Tibial nerve (tissue), 4 donors: ENCODE measurements around the gene NMT2. TPM values are rescaled to one million over a fixed set of nuclear protein-coding genes. Genes with fewer than 3 reads are reported as not detected.

Experiments used
- DNase-seq, 2 donors: peaks; one replicate each; pipeline ENCODE4 v3.0.0-alpha.2; 2019; ENCODE audit warnings: low spot score in 2 of 2
- H3K27ac ChIP-seq, 4 donors: fragments of 200-600 bp; sonication (generic) in 3 of 4; one replicate each; pipeline ENCODE4 v1.5.1; 2017 to 2019; ENCODE audit warnings: mild to moderate bottlenecking in 1 of 4
- H3K27me3 ChIP-seq, 2 donors: fragments of 200-600 bp; sonication (generic) in 1 of 2; one replicate each; pipeline versions ENCODE4 v1.5.1 to v1.6.0; 2017 to 2019
- H3K36me3 ChIP-seq, 3 donors: fragments of 200-600 bp; sonication (generic); one replicate each; pipeline ENCODE4 v1.5.1; 2018 to 2019
- H3K4me1 ChIP-seq, 4 donors: fragments of 200-600 bp; sonication (generic) in 3 of 4; one replicate each; pipeline ENCODE4 v1.5.1; 2017 to 2019
- H3K4me3 ChIP-seq, 4 donors: fragments of 200-600 bp; sonication (generic) in 3 of 4; one replicate each; pipeline ENCODE4 v1.5.1; 2017 to 2019; ENCODE audit warnings: mild to moderate bottlenecking in 1 of 4, moderate library complexity in 1 of 4
- H3K9me3 ChIP-seq, 4 donors: fragments of 200-600 bp; sonication (generic) in 3 of 4; one replicate each; pipeline ENCODE4 v1.5.1; 2017 to 2019
- CTCF ChIP-seq, 5 experiments: fragments of 200-600 bp in 3 of 5; fragments of 450-650 bp in 2 of 5; sonication (generic) in 3 of 5; IDR thresholded peaks; one replicate each; pipeline ENCODE4 v1.5.1; 2016 to 2019; ENCODE audit warnings: antibody characterized with exemption in 5 of 5, mild to moderate bottlenecking in 3 of 5, moderate library complexity in 2 of 5
- EP300 ChIP-seq, 2 donors: sonication (generic); formaldehyde crosslinking; IDR thresholded peaks; one replicate each; pipeline ENCODE4 v1.6.1; 2017; ENCODE audit warnings: antibody characterized with exemption in 2 of 2, mild to moderate bottlenecking in 1 of 2
- POLR2A ChIP-seq, 2 donors: fragments of 450-650 bp; IDR thresholded peaks; one replicate each; pipeline ENCODE4 v1.6.1; 2017; ENCODE audit warnings: antibody characterized with exemption in 2 of 2, mild to moderate bottlenecking in 2 of 2, moderate library complexity in 2 of 2
- WGBS, 2 donors: methylation state at CpG; one replicate each; pipeline ENCODE4 v1.1.5; 2018; 5-methylcytosine and 5-hydroxymethylcytosine counted together
- total RNA-seq, 4 donors: library from RNA; depleted of rRNA; stranded (reverse); fragments of >200 nt; gene quantifications; one replicate each; pipeline ENCODE4 v1.1.0, GENCODE V29; 2016

Gene NMT2
- total RNA-seq, 4 donors from 2014 or later: 18.2 to 29.7 (median 24.0) TPM

- TF ChIP-seq POLR2A (IDR thresholded peaks at IDR 0.05) (no peak), EP300 (IDR thresholded peaks at IDR 0.05) (no peak), CTCF (IDR thresholded peaks at IDR 0.05) (no peak)
- H3K9me3 ChIP-seq: no peaks in the 10 kb centered on the region
- no peaks in the 10 kb centered on the region for H3K4me1 ChIP-seq
- H3K4me3 ChIP-seq: no peak overlapping the region
- DNase-seq: no peak
- H3K27me3 ChIP-seq: no peaks in the 10 kb centered on the region
- no peak overlapping the region for H3K27ac ChIP-seq
- WGBS, 2 donors: 93% methylated on average over 11 of the region's 11 CpGs
- H3K36me3 ChIP-seq: no peaks in the 10 kb centered on the region
Observed at GRCh38 chr10:15189133-15189885, 20.8 kb upstream of the NMT2 start.

- no peak overlapping the region for H3K4me3 ChIP-seq
- H3K27ac ChIP-seq: no peak overlapping the region
- H3K9me3 ChIP-seq: no peaks in the 10 kb centered on the region
- 85 to 86% methylated on average over 5 of the region's 5 CpGs for WGBS, 2 donors
- no peaks in the 10 kb centered on the region for H3K27me3 ChIP-seq
- no peak for TF ChIP-seq POLR2A (IDR thresholded peaks at IDR 0.05)
- no peak for DNase-seq
- no peaks in the 10 kb centered on the region for H3K36me3 ChIP-seq
- no peaks in the 10 kb centered on the region for H3K4me1 ChIP-seq
Observed at GRCh38 chr10:15188603-15189002, 20.1 kb upstream of the NMT2 start.

- DNase-seq: no peak
- TF ChIP-seq EP300 (IDR thresholded peaks at IDR 0.05): no peak
- TF ChIP-seq CTCF (IDR thresholded peaks at IDR 0.05): no peak
- TF ChIP-seq POLR2A (IDR thresholded peaks at IDR 0.05): no peak
- WGBS, 2 donors: 91 to 92% methylated on average over 11 of the region's 11 CpGs
- Histone ChIP-seq H3K9me3 (no peaks in the 10 kb centered on the region), H3K4me1 (no peaks in the 10 kb centered on the region), H3K36me3 (no peaks in the 10 kb centered on the region), H3K4me3 (no peak overlapping the region), H3K27ac (no peak overlapping the region), H3K27me3 (no peaks in the 10 kb centered on the region)
Observed at GRCh38 chr10:15183689-15184481, 15.4 kb upstream of the NMT2 start.

GRCh38 chr10:15182540-15183207 is 14.2 kb upstream of the NMT2 start:
- no peak for TF ChIP-seq POLR2A (IDR thresholded peaks at IDR 0.05)
- Histone ChIP-seq H3K27me3 (no peaks in the 10 kb centered on the region), H3K36me3 (no peaks in the 10 kb centered on the region), H3K4me1 (no peaks in the 10 kb centered on the region), H3K27ac (no peak overlapping the region), H3K4me3 (no peak overlapping the region), H3K9me3 (no peaks in the 10 kb centered on the region)
- DNase-seq: no peak
- 84 to 88% methylated on average over 8 of the region's 8 CpGs for WGBS, 2 donors

GRCh38 chr10:15181576-15182156 is 13.2 kb upstream of the NMT2 start:
- H3K4me3 ChIP-seq: no peak overlapping the region
- no peak for TF ChIP-seq POLR2A (IDR thresholded peaks at IDR 0.05)
- no peak for TF ChIP-seq EP300 (IDR thresholded peaks at IDR 0.05)
- TF ChIP-seq CTCF (IDR thresholded peaks at IDR 0.05): no peak
- H3K27ac ChIP-seq: no peak overlapping the region
- no peaks in the 10 kb centered on the region for H3K27me3 ChIP-seq
- H3K4me1 ChIP-seq: no peaks in the 10 kb centered on the region
- WGBS, 2 donors: 88% methylated on average over 2 of the region's 2 CpGs
- H3K9me3 ChIP-seq: no peaks in the 10 kb centered on the region
- no peaks in the 10 kb centered on the region for H3K36me3 ChIP-seq
- DNase-seq: no peak
